Measurements from ENCODE around the gene PIGM.

The PIGM gene

DNA sequence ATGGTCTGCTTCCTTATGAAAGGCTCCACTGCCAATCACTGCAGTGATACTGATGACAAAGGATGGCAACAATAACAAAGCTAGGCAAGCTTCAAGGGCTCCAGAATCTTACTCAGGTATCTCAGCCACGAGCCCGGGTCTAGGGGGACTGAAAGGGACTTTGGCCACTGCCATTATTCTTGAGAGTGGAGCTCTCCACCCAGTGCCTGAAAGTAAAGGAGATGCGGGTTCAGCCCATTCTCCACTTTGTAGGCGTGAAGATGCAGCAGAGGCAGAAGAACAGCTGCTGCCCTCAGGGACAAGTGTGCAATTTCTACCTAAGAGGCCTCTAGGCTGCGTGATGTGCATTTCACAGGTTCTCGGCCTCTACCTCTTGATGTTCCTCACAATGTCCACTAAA, 46.3 kb downstream of the PIGM start:
- DNase-seq, result no peak

DNA sequence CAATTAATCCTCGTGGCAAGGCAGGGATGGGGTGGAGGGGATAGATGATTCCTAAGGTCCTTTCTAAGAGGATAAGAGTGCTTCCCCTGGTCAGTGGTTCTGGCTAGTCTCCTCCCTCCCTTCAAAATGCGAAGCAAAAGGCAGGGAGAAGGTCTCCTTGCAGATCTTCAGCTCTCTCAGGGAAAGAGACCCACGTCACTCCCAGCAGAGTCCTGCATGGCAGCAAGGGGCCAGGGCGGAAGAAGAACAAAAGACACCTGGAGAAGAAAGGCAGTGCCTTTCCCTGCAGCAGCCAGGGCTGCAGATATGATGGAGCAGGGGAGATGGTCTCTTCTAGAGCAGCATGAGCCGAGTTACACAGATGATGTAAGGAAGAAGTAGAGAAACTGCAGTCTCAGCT, 48.1 kb downstream of the PIGM start:
- DNase-seq, result no peak

DNA sequence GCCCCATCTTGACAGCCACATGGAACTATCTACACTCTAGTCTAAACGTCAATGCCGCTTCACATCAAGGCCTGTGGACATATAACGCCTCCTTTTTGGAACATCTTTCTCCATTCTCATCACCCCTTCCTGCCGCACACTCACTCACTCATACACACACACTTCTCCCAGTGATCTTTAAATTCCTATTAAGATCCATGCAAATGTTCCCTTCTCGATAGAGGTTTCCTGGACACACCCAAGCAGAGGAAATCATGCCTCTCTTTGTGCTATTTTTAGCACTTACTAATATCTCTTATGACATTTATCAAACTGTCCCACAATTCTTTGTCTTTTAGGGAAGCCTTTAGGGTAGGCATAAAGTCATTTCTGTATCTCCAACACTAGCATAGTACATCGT, 49.5 kb downstream of the PIGM start:
- DNase-seq, result no peak

DNA sequence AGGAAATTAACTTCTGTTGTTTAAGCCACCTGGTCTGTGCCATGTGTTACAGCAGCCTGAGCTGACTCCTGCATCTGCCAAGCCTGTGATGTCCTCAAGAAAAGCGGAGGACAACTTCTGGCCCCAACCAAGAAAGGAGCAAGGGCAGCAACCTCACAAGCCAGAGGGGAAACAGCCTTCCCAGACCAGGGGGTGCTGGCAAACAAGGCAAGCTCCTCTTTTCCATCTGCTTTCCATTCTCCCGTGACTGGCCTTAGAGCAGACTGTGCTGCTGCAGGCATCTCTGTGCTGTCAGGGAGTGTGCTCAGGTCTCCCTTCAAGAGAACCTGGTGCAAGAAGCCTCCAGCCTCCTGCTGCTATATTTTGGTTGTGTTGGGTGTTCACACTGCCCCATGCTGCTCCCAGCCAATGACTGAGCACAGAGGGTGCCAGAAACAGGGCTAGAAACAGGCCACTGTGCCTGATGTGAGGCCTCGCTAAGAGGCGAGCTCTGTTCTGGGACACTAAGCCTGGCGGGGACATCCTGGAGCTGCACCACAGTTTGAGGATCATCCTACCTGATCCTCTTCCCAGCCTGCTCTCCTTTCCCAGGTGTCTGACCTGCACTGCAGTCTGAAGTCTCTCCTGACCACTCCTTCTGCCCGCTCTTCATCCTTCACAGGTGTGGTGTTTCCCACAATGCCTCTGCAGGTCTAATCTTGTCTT, 50.3 kb downstream of the PIGM start:
- no peak for DNase-seq

DNA sequence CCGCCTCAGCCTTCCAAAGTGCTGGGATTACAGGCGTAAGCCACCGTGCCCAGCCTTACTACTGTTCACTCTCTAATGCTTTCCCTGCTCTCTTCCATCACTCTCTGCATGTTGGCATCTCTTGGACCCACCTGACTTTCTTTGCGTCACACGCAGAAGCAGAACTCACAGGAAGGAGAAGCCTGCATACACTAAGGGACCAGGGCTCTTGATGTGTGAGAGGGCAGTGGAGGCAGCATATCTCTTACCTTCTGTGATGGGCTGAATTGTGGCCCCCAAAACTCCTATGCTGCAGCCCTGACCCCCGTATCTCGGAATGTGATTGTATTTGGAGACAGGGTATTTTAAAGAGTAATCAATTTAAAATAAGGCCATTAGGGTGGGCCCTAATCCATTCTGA, 51.0 kb downstream of the PIGM start:
- no peak for DNase-seq

DNA sequence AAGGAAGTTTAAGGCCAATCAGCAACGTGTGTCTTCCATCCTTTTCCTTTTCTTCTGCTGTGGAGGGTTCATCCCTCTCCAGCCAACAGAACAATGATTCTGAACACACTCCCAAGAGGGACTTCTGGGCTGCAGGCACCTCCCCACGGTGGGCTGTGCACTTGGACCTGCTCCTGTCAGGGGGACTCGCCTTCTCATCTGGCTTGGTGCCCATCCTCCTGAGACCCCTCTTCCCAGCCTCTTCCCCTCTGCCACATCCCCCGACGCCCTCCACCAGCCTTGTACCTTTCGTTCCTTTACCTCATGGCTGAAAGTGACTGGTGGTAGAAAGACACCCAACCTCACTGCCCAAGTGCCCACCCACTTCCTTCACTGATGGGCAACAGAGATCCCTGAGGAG, 51.7 kb downstream of the PIGM start:
- no peak for DNase-seq

DNA sequence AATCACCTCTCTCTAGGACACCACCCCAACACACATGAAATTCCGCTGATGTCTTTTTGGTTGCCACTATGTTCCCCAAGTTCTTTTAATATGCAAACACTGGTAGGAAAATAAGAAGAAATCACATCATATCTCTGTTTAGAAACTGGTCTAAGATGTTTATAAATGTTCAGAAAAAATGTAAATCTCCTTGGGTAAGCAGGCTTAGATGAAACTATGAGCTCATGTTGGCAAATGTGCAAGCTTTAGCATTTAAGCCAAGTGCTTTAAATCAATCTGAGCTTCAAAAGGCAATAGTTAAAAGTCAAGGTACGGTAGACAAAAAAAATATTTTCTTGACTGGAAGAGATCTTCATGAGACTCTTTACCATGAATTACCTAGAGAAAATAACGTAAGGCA, 52.5 kb downstream of the PIGM start:
- DNase-seq, result no peak

DNA sequence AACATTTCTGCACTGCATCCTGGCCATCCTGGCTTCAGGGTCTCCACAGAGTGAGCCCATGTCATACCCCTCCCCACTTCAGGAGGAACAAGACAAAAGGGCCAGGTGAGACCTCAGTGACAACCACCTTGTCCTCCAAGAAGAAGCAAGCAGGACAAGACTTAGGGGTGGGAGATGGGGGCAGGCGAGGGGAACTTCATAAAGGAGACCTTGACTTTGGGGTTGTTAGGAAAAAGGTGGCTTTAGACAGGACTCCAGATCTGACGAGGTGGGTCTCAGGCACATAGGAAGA, 53.7 kb downstream of the PIGM start:
- DNase-seq, result no peak

DNA sequence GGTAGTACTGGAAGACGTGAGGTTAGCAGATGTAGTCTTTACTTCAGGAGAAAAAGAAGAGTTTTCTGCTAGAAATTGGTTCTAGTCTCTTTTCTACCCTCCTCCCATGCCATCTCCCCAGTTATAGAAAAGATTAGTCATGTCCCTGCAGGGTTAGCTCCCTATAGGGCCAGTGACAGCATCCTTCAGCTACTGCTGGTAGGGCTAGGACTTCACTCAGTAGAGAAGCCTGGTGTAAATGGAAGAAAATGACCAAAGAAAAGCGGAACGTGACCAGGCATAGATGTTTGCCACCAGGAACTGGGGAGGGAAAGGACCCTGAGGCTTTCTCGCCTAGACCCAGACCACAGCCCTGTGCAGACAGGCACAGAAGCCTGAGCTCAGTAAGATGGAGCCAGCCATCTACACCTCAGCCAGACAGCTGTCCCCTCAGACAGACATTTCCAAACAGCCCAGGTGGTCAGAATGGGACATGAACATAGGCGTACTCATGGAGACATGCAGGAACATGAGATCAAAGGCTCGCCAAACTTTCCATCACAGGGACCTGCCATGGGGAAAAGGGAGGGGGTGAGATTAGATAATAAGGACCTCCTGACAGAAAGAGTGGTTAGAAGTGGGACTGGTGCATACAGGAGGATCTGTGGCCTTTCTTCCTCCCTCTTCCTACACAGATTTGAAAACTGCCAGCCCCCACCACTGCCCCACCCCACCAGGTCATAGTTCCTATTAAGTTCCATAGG, 54.3 kb downstream of the PIGM start:
- DNase-seq, result no peak

Measured in CD4-positive, alpha-beta T cell treated with Interferon gamma for 1 hour (primary cell).